ENCODE data around the gene VAV1. TPM values are rescaled to one million over a fixed set of nuclear protein-coding genes. Genes with fewer than 3 reads are reported as not detected.

Gene VAV1
- total RNA-seq, 1 donor from 2014 or later: not detected

GRCh38 chr19:6779206-6779605 is 6.7 kb downstream of the VAV1 start:
- H3K27me3 Mint-ChIP-seq (ENCODE audit: low read depth): no peaks in the 10 kb centered on the region
- no peak for DNase-seq (ENCODE audit: low spot score in 2 of 2, unreplicated experiment in 2 of 2)
- H3K27ac Mint-ChIP-seq: no peak overlapping the region
- H3K4me1 Mint-ChIP-seq: no peaks in the 10 kb centered on the region
- no peak overlapping the region for H3K4me3 Mint-ChIP-seq
- H3K36me3 Mint-ChIP-seq: no peaks in the 10 kb centered on the region
- no peak for TF ChIP-seq CTCF (IDR thresholded peaks at IDR 0.05; ENCODE audit: unreplicated experiment)
- H3K9me3 Mint-ChIP-seq: peaks cover 6% of the 10 kb centered on the region

- DNase-seq (ENCODE audit: low spot score in 2 of 2, unreplicated experiment in 2 of 2): no peak
- Mint-ChIP-seq H3K36me3 (no peaks in the 10 kb centered on the region), H3K9me3 (peaks cover 28% of the 10 kb centered on the region), H3K4me3 (no peak overlapping the region), H3K27ac (no peak overlapping the region), H3K27me3 (ENCODE audit: low read depth) (no peaks in the 10 kb centered on the region), H3K4me1 (no peaks in the 10 kb centered on the region)
- TF ChIP-seq CTCF (IDR thresholded peaks at IDR 0.05; ENCODE audit: unreplicated experiment): no peak
These were observed 14.9 kb downstream of the VAV1 start for GRCh38 chr19:6787393-6787792.

GRCh38 chr19:6788896-6789295 is 16.4 kb downstream of the VAV1 start:
- no peak overlapping the region for H3K27ac Mint-ChIP-seq
- no peak for DNase-seq (ENCODE audit: low spot score in 2 of 2, unreplicated experiment in 2 of 2)
- H3K4me3 Mint-ChIP-seq: no peak overlapping the region
- H3K27me3 Mint-ChIP-seq (ENCODE audit: low read depth): no peaks in the 10 kb centered on the region
- no peak for TF ChIP-seq CTCF (IDR thresholded peaks at IDR 0.05; ENCODE audit: unreplicated experiment)
- H3K36me3 Mint-ChIP-seq: no peaks in the 10 kb centered on the region
- H3K9me3 Mint-ChIP-seq: peaks cover 35% of the 10 kb centered on the region
- H3K4me1 Mint-ChIP-seq: no peaks in the 10 kb centered on the region

DNA sequence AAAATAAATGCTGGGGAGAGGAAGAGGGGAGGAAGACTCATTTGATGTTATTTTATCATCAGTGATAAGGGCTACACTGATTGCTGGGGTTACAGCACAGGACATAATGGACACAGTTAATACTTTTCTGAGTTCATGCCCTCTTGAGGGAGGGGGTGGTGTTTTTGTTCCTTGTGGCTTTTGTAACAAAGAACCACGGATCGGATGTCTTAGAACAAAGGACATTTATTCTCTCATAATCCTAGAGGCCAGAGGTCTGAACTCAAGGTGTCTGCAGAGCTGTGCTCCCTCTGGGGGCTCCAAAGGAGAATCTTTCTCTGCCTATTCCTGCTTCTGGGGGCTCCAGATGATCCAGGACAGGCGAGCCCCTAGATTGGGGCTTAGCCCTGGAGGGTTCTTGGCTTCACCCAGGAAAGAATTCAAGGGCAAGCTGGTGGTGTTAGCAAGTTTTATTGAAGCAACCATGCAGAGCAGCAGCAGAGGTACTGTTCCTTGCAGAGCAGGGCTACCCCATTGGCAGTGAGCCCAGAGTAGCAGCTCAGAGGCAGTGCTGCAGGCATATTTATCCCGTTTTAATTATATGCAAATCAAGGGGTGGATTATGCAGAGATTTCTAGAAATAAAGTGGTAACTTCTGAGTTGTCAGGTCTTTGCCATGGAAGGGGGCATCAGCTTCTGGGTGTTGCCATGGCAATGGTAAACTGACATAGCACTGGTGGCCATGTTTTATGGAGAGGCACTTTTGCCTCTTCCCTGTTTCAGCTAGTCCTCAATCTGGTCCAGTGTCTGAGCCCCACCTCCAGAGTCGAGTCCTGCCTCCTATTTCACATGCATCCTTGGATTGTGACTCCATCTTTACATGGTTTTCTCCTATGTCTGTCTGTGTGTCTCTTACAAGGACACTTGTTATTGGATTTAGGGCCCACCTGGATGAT is 18.0 kb downstream of the VAV1 start:
- Mint-ChIP-seq H3K4me1 (no peaks in the 10 kb centered on the region), H3K9me3 (peaks cover 44% of the 10 kb centered on the region), H3K27ac (no peak overlapping the region), H3K4me3 (no peak overlapping the region), H3K27me3 (ENCODE audit: low read depth) (no peaks in the 10 kb centered on the region), H3K36me3 (no peaks in the 10 kb centered on the region)
- no peak for DNase-seq (ENCODE audit: low spot score in 2 of 2, unreplicated experiment in 2 of 2)
- TF ChIP-seq CTCF (IDR thresholded peaks at IDR 0.05; ENCODE audit: unreplicated experiment): no peak

GRCh38 chr19:6791237-6791636 is 18.7 kb downstream of the VAV1 start:
- Mint-ChIP-seq H3K4me1 (no peaks in the 10 kb centered on the region), H3K27me3 (ENCODE audit: low read depth) (no peaks in the 10 kb centered on the region), H3K4me3 (no peak overlapping the region), H3K9me3 (peaks cover 46% of the 10 kb centered on the region), H3K27ac (no peak overlapping the region), H3K36me3 (no peaks in the 10 kb centered on the region)
- DNase-seq (ENCODE audit: low spot score in 2 of 2, unreplicated experiment in 2 of 2): no peak
- no peak for TF ChIP-seq CTCF (IDR thresholded peaks at IDR 0.05; ENCODE audit: unreplicated experiment)
